ENCODE results near the gene C11orf58.

Gene C11orf58

GRCh38 chr11:16738193-16738946 is at the start of gene C11orf58:
C11orf58 (plus strand) TSS chr11:16738647; CDS start chr11:16738779, 132 bp downstream.
- DNase-seq = peak; percentile 98

- no peak for DNase-seq
Measured at GRCh38 chr11:16690086-16690485, 48.4 kb upstream of the C11orf58 start.

- DNase-seq = no peak
Measured at GRCh38 chr11:16703795-16704194, 34.7 kb upstream of the C11orf58 start.

GRCh38 chr11:16713594-16713993 is 24.9 kb upstream of the C11orf58 start:
- no peak for DNase-seq

GRCh38 chr11:16722581-16723344 is 15.7 kb upstream of the C11orf58 start:
- no peak for DNase-seq

GRCh38 chr11:16727806-16728205 is 10.6 kb upstream of the C11orf58 start:
- DNase-seq = no peak

GRCh38 chr11:16737818-16738192 is 642 bp upstream of the C11orf58 start:
- DNase-seq = no peak

GRCh38 chr11:16738947-16739815 is 734 bp downstream of the C11orf58 start:
- DNase-seq = no peak

- DNase-seq = no peak
Measured at GRCh38 chr11:16741473-16741872, 3.0 kb downstream of the C11orf58 start.

- DNase-seq = no peak
Measured at GRCh38 chr11:16743478-16743877, 5.0 kb downstream of the C11orf58 start.

- no peak for DNase-seq
Measured at GRCh38 chr11:16744128-16744725, 5.8 kb downstream of the C11orf58 start.

GRCh38 chr11:16745950-16746605 is 7.6 kb downstream of the C11orf58 start:
- DNase-seq = no peak

GRCh38 chr11:16749092-16749491 is 10.6 kb downstream of the C11orf58 start:
- no peak for DNase-seq

GRCh38 chr11:16749666-16750065 is 11.2 kb downstream of the C11orf58 start:
- no peak for DNase-seq

GRCh38 chr11:16750417-16750816 is 12.0 kb downstream of the C11orf58 start:
- no peak for DNase-seq

GRCh38 chr11:16758382-16759024 is 20.1 kb downstream of the C11orf58 start:
- DNase-seq = no peak

- DNase-seq = no peak
Measured at GRCh38 chr11:16759857-16760508, 21.5 kb downstream of the C11orf58 start.

GRCh38 chr11:16763746-16764145 is 25.3 kb downstream of the C11orf58 start:
- no peak for DNase-seq

- no peak for DNase-seq
Measured at GRCh38 chr11:16764888-16765287, 26.4 kb downstream of the C11orf58 start.

- DNase-seq = no peak
Measured at GRCh38 chr11:16767137-16767536, 28.7 kb downstream of the C11orf58 start.

GRCh38 chr11:16767957-16768356 is 29.5 kb downstream of the C11orf58 start:
- DNase-seq = no peak

All from CD4-positive, alpha-beta T cell treated with Interleukin-10 for 1 hour (primary cell).